ENCODE measurements around the gene DGKI. TPM values are rescaled to one million over a fixed set of nuclear protein-coding genes. Genes with fewer than 3 reads are reported as not detected.

The DGKI gene
- total RNA-seq, 1 experiment from 2014 or later, result not detected

DNA sequence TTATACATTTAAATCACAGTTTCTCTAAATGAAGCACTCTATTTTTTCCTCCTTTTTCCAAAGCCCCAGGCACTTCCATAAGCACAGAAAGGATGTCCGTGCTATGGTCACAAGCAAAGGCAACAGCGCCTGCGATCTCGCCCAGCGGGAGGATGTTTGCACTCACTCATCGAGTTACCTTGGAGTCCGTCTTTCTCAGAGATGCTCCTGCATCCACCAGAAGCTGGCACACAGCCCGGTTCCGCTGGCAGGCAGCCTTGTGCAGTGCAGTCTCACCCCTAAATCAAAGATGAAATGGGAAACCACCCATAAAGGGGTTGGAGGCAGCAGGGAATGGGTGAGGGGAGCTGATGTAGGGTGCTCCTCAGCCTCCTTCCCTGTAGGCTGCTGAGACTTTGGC is 451.4 kb downstream of the DGKI start:
- Histone ChIP-seq H3K27me3 (ENCODE audit: control insufficient read depth, insufficient read depth, low read length) (no peaks in the 10 kb centered on the region), H3K27ac (ENCODE audit: low read length) (no peak overlapping the region), H3K36me3 (ENCODE audit: control insufficient read depth, insufficient read depth, low read length) (no peaks in the 10 kb centered on the region), H3K9me3 (ENCODE audit: control insufficient read depth, insufficient read depth, low read depth, low read length) (no peaks in the 10 kb centered on the region), H3K4me3 (ENCODE audit: low read depth in 2 of 2, low read length in 2 of 2) (no peak overlapping the region), H3K4me1 (ENCODE audit: control insufficient read depth, insufficient read depth, low read length) (no peaks in the 10 kb centered on the region)
- intact Hi-C loops (cut with micrococcal nuclease; ENCODE audit: unreplicated experiment) (no loop called here), in situ Hi-C loops (cut with HindIII; ENCODE audit: low pct_unique_long_range_greater_than_20kb, low sequenced_read_pairs) (no loop called here)
- ChIA-PET POLR2A (no interaction called here), CTCF (no interaction called here)
- BruUV-seq (replicated peaks), result no TSS peak
- TF ChIP-seq TCF7L2 (IDR thresholded peaks at IDR 0.05; ENCODE audit: low read depth, low read length) (no peak), SIN3A (IDR thresholded peaks at IDR 0.05; ENCODE audit: borderline replicate concordance, insufficient read depth, low read depth, low read length) (no peak), POLR2AphosphoS5 (IDR thresholded peaks at IDR 0.05; ENCODE audit: low read depth, low read length) (no peak)
- TF ChIP-seq, protein P1, sequence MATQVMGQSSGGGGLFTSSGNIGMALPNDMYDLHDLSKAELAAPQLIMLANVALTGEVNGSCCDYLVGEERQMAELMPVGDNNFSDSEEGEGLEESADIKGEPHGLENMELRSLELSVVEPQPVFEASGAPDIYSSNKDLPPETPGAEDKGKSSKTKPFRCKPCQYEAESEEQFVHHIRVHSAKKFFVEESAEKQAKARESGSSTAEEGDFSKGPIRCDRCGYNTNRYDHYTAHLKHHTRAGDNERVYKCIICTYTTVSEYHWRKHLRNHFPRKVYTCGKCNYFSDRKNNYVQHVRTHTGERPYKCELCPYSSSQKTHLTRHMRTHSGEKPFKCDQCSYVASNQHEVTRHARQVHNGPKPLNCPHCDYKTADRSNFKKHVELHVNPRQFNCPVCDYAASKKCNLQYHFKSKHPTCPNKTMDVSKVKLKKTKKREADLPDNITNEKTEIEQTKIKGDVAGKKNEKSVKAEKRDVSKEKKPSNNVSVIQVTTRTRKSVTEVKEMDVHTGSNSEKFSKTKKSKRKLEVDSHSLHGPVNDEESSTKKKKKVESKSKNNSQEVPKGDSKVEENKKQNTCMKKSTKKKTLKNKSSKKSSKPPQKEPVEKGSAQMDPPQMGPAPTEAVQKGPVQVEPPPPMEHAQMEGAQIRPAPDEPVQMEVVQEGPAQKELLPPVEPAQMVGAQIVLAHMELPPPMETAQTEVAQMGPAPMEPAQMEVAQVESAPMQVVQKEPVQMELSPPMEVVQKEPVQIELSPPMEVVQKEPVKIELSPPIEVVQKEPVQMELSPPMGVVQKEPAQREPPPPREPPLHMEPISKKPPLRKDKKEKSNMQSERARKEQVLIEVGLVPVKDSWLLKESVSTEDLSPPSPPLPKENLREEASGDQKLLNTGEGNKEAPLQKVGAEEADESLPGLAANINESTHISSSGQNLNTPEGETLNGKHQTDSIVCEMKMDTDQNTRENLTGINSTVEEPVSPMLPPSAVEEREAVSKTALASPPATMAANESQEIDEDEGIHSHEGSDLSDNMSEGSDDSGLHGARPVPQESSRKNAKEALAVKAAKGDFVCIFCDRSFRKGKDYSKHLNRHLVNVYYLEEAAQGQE (IDR thresholded peaks at IDR 0.05; ENCODE audit: insufficient read depth in 1 of 2, low read depth in 2 of 2, low read length in 1 of 2), result no peak
- TF ChIP-seq, protein P2, sequence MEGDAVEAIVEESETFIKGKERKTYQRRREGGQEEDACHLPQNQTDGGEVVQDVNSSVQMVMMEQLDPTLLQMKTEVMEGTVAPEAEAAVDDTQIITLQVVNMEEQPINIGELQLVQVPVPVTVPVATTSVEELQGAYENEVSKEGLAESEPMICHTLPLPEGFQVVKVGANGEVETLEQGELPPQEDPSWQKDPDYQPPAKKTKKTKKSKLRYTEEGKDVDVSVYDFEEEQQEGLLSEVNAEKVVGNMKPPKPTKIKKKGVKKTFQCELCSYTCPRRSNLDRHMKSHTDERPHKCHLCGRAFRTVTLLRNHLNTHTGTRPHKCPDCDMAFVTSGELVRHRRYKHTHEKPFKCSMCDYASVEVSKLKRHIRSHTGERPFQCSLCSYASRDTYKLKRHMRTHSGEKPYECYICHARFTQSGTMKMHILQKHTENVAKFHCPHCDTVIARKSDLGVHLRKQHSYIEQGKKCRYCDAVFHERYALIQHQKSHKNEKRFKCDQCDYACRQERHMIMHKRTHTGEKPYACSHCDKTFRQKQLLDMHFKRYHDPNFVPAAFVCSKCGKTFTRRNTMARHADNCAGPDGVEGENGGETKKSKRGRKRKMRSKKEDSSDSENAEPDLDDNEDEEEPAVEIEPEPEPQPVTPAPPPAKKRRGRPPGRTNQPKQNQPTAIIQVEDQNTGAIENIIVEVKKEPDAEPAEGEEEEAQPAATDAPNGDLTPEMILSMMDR (IDR thresholded peaks at IDR 0.05), result no peak
- ATAC-seq (no peak), DNase-seq (ENCODE audit: low read depth, low spot score) (no peak)

DNA sequence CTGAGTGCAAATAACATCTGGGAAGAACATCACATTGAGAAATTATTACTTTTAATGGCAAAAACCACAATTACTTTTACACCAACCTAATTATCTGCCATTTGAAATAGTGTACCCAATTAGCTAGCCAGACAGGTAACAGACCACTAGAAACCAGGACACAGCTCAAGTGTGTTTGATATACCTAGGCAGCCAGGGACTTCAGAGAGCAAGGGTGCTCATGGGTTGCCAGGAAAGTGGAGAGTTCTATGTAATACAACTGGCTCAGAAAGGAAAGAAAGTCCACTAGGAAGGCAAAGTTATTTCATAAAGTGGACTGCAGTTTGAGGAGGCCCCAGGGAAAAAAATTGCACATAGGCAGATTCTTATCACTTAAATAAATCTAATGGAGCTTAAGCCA is 453.2 kb downstream of the DGKI start:
- no peak overlapping the region for H3K27ac ChIP-seq (ENCODE audit: low read length)
- no peaks in the 10 kb centered on the region for H3K9me3 ChIP-seq (ENCODE audit: control insufficient read depth, insufficient read depth, low read depth, low read length)
- ChIA-PET POLR2A (no interaction called here), CTCF (no interaction called here)
- no peaks in the 10 kb centered on the region for H3K4me1 ChIP-seq (ENCODE audit: control insufficient read depth, insufficient read depth, low read length)
- ATAC-seq, result no peak
- TF ChIP-seq SIN3A (IDR thresholded peaks at IDR 0.05; ENCODE audit: borderline replicate concordance, insufficient read depth, low read depth, low read length), result no peak
- intact Hi-C loops (cut with micrococcal nuclease; ENCODE audit: unreplicated experiment), result no loop called here
- no peaks in the 10 kb centered on the region for H3K36me3 ChIP-seq (ENCODE audit: control insufficient read depth, insufficient read depth, low read length)
- in situ Hi-C loops (cut with HindIII; ENCODE audit: low pct_unique_long_range_greater_than_20kb, low sequenced_read_pairs), result no loop called here
- BruUV-seq (replicated peaks), result no TSS peak
- no peak overlapping the region for H3K4me3 ChIP-seq (ENCODE audit: low read depth in 2 of 2, low read length in 2 of 2)
- no peaks in the 10 kb centered on the region for H3K27me3 ChIP-seq (ENCODE audit: control insufficient read depth, insufficient read depth, low read length)
- no peak for DNase-seq (ENCODE audit: low read depth, low spot score)

DNA sequence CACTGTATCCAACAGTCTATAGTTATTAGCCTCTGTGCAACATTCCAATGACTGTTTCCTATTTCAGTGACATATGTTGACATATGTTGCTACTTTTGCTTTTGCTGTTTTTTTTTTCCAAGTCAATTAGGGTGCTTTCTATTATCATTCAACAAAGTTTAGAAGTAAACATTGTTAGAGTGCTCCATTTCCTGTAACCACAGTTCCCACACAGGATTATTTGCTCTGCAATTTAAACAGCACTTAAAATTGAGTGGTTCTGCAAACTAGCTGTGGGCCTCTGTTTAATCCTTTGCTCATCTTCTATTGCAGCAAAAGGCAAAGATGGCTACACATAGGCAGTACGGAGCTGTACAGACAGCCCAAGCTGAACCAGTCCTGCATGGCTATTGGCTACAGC is 456.7 kb downstream of the DGKI start:
- H3K4me3 ChIP-seq (ENCODE audit: low read depth in 2 of 2, low read length in 2 of 2), result no peak overlapping the region
- no peak for DNase-seq (ENCODE audit: low read depth, low spot score)
- ChIA-PET POLR2A (no interaction called here), CTCF (no interaction called here)
- ATAC-seq, result no peak
- in situ Hi-C loops (cut with HindIII; ENCODE audit: low pct_unique_long_range_greater_than_20kb, low sequenced_read_pairs) (no loop called here), intact Hi-C loops (cut with micrococcal nuclease; ENCODE audit: unreplicated experiment) (no loop called here)
- TF ChIP-seq POLR2AphosphoS5 (IDR thresholded peaks at IDR 0.05; ENCODE audit: low read depth, low read length) (no peak), SIN3A (IDR thresholded peaks at IDR 0.05; ENCODE audit: borderline replicate concordance, insufficient read depth, low read depth, low read length) (no peak), TCF7L2 (IDR thresholded peaks at IDR 0.05; ENCODE audit: low read depth, low read length) (no peak)
- TF ChIP-seq, protein P1 (IDR thresholded peaks at IDR 0.05; ENCODE audit: insufficient read depth in 1 of 2, low read depth in 2 of 2, low read length in 1 of 2), result no peak
- TF ChIP-seq, protein P2 (IDR thresholded peaks at IDR 0.05), result no peak
- H3K27me3 ChIP-seq (ENCODE audit: control insufficient read depth, insufficient read depth, low read length), result no peaks in the 10 kb centered on the region
- no peaks in the 10 kb centered on the region for H3K4me1 ChIP-seq (ENCODE audit: control insufficient read depth, insufficient read depth, low read length)
- no peaks in the 10 kb centered on the region for H3K36me3 ChIP-seq (ENCODE audit: control insufficient read depth, insufficient read depth, low read length)
- BruUV-seq (replicated peaks), result no TSS peak
- no peaks in the 10 kb centered on the region for H3K9me3 ChIP-seq (ENCODE audit: control insufficient read depth, insufficient read depth, low read depth, low read length)
- H3K27ac ChIP-seq (ENCODE audit: low read length), result no peak overlapping the region
